CD14-positive monocyte (primary cell): ENCODE data around the gene WLS. TPM values are rescaled to one million over a fixed set of nuclear protein-coding genes. Genes with fewer than 3 reads are reported as not detected.

ENCODE experiments used
- DNase-seq, 3 donors: peaks; one replicate each; pipeline ENCODE4 v3.0.0-alpha.2; 2011 to 2022
- H2AFZ ChIP-seq: 2 replicates; pipeline ENCODE4 v1.6.0; 2012; ENCODE audit warnings: mild to moderate bottlenecking, low read depth, low read length, inconsistent platforms; ENCODE audit not compliant: insufficient read depth, poor library complexity, severe bottlenecking
- H3K27ac ChIP-seq, 2 donors: 1 replicate in 1 of 2; 2 replicates in 1 of 2; pipeline ENCODE4 v1.5.1; 2012 to 2013; ENCODE audit warnings: low read length in 2 of 2, control low read depth in 1 of 2, inconsistent platforms in 1 of 2, low read depth in 1 of 2, mild to moderate bottlenecking in 1 of 2
- H3K27me3 ChIP-seq, 2 donors: one replicate each; pipeline versions ENCODE4 v1.6.0 to v1.6.1; 2011 to 2013; ENCODE audit warnings: low read length in 2 of 2; ENCODE audit not compliant: control insufficient read depth in 2 of 2, insufficient read depth in 2 of 2
- H3K36me3 ChIP-seq, 2 donors: replicated peaks in 1 of 2; 1 replicate in 1 of 2; 2 replicates in 1 of 2; pipeline versions ENCODE4 v1.5.1 to v1.6.1; 2012 to 2013; ENCODE audit warnings: low read length in 2 of 2, control low read depth in 1 of 2, inconsistent platforms in 1 of 2, mild to moderate bottlenecking in 1 of 2; ENCODE audit not compliant: insufficient read depth in 2 of 2, control insufficient read depth in 1 of 2
- H3K4me1 ChIP-seq, 2 donors: 1 replicate in 1 of 2; 2 replicates in 1 of 2; pipeline versions ENCODE4 v1.5.1 to v1.6.1; 2012 to 2013; ENCODE audit warnings: low read length in 2 of 2, control low read depth in 1 of 2, inconsistent platforms in 1 of 2, mild to moderate bottlenecking in 1 of 2, moderate library complexity in 1 of 2; ENCODE audit not compliant: insufficient read depth in 2 of 2, control insufficient read depth in 1 of 2
- H3K4me2 ChIP-seq: replicated peaks from 2 replicates; pipeline ENCODE3; 2012; ENCODE audit warnings: low read length, moderate library complexity, mild to moderate bottlenecking; ENCODE audit not compliant: poor library complexity, severe bottlenecking; ENCODE audit errors: extremely low read depth
- H3K4me3 ChIP-seq, 3 experiments: fragments of 200-600 bp in 1 of 3; sonication (generic) in 1 of 3; replicated peaks in 1 of 3; 1 replicate in 2 of 3; 2 replicates in 1 of 3; pipeline ENCODE4 v1.5.1; 2011 to 2013; ENCODE audit warnings: low read length in 3 of 3, mild to moderate bottlenecking in 3 of 3, control low read depth in 2 of 3, low read depth in 2 of 3, inconsistent platforms in 1 of 3, moderate library complexity in 1 of 3
- H3K79me2 ChIP-seq: 2 replicates; pipeline ENCODE4 v1.6.0; 2012; ENCODE audit warnings: mild to moderate bottlenecking, control low read depth, inconsistent platforms, low read length, moderate library complexity; ENCODE audit not compliant: insufficient read depth
- H3K9ac ChIP-seq: 2 replicates; pipeline ENCODE4 v1.6.0; 2017; ENCODE audit warnings: low read length, mild to moderate bottlenecking; ENCODE audit not compliant: insufficient read depth, poor library complexity, severe bottlenecking
- H3K9me3 ChIP-seq, 2 donors: replicated peaks in 1 of 2; 1 replicate in 1 of 2; 2 replicates in 1 of 2; pipeline versions ENCODE4 v1.5.1 to v1.6.1; 2012 to 2013; ENCODE audit warnings: low read length in 2 of 2, control low read depth in 1 of 2; ENCODE audit not compliant: control insufficient read depth in 1 of 2, insufficient read depth in 1 of 2
- H4K20me1 ChIP-seq: 2 replicates; pipeline ENCODE4 v1.6.0; 2012; ENCODE audit warnings: mild to moderate bottlenecking, low read length, control low read depth, moderate library complexity; ENCODE audit not compliant: insufficient read depth
- H3K27ac Mint-ChIP-seq, 7 donors: one replicate each; pipeline ENCODE4 v1.8.0; 2020; ENCODE audit warnings: mild to moderate bottlenecking in 7 of 7, mixed read lengths in 7 of 7, moderate library complexity in 6 of 7, inconsistent platforms in 2 of 7
- H3K27me3 Mint-ChIP-seq, 3 donors: one replicate each; pipeline ENCODE4 v1.8.0; 2021 to 2022; ENCODE audit warnings: low read depth in 3 of 3, mild to moderate bottlenecking in 3 of 3, mixed read lengths in 3 of 3, moderate library complexity in 3 of 3, inconsistent platforms in 1 of 3
- H3K36me3 Mint-ChIP-seq, 2 donors: one replicate each; pipeline ENCODE4 v1.8.0; 2020; ENCODE audit warnings: mixed read lengths in 2 of 2, inconsistent platforms in 1 of 2, mild to moderate bottlenecking in 1 of 2
- H3K4me1 Mint-ChIP-seq: one replicate; pipeline ENCODE4 v1.8.0; 2020; ENCODE audit warnings: mild to moderate bottlenecking, mixed read lengths
- H3K4me3 Mint-ChIP-seq, 2 donors: one replicate each; pipeline ENCODE4 v1.8.0; 2020; ENCODE audit warnings: mild to moderate bottlenecking in 2 of 2, mixed read lengths in 2 of 2, moderate library complexity in 1 of 2
- H3K9me3 Mint-ChIP-seq, 7 donors: one replicate each; pipeline ENCODE4 v1.8.0; 2020 to 2022; ENCODE audit warnings: mixed read lengths in 7 of 7, mild to moderate bottlenecking in 6 of 7, moderate library complexity in 6 of 7, inconsistent platforms in 2 of 7
- WGBS: methylation state at CpG from one replicate; pipeline ENCODE4 v1.1.5; 2013; ENCODE audit warnings: missing lambda C conversion rate; ENCODE audit not compliant: insufficient coverage; 5-methylcytosine and 5-hydroxymethylcytosine counted together
- intact Hi-C, 2 donors: fragments of 100-400 bp; cut with micrococcal nuclease; formaldehyde crosslinking; loops; one replicate each; pipeline versions ENCODE4 v1.15.0 to v1.15.1; 2023
- polyA plus RNA-seq, 3 donors: library from polyadenylated mRNA; depleted of rRNA in 1 of 3; unstranded in 2 of 3; stranded (reverse) in 1 of 3; fragments of 300-500 nt in 2 of 3; fragments of >200 nt in 1 of 3; fragmentation: Illumina TruSeq in 2 of 3; gene quantifications; 1 replicate in 2 of 3; 2 replicates in 1 of 3; pipeline ENCODE4 v1.2.3, GENCODE V29; 2012 to 2021
- TF ChIP-seq, protein P1 (sequence below): fragments of 200-600 bp; IDR thresholded peaks from one replicate; pipeline ENCODE4 v1.8.0; 2022; ENCODE audit warnings: antibody characterized with exemption, mild to moderate bottlenecking

WLS gene
- polyA plus RNA-seq, 3 donors = 29.8 to 46.3 (median 34.6) TPM

DNA sequence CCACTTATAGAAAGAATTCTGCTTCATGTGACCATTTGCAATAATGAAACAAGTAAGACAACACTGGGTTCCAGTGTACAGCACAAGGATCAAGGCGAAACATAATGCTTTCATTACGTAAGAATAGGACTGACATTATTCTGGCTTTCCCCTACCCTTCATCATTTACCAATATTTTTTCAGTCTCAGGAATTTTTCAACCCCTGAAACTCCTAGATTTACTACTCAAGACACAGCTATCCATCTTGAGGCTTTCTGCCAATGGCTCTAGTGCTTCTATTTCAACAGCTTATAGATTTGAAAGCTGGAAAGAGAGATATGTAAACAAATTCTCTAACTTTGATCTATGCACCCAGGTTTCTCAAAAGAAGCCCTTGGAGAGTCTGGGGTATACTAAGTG, 48.4 kb downstream of the WLS start:
- Histone ChIP-seq H3K79me2 (no peaks in the 10 kb centered on the region), H3K4me3 (no peak overlapping the region), H3K4me2 (no peak overlapping the region), H3K27me3 (no peaks in the 10 kb centered on the region), H3K9ac (no peak overlapping the region), H2AFZ (no peak overlapping the region), H3K9me3 (no peaks in the 10 kb centered on the region), H3K27ac (no peak overlapping the region), H3K4me1 (no peaks in the 10 kb centered on the region), H3K36me3 (peaks cover 2 to 29% of the 10 kb centered on the region in 2 donors), H4K20me1 (no peaks in the 10 kb centered on the region)
- peaks cover 28 to 30% of the 10 kb centered on the region in 2 donors for H3K36me3 Mint-ChIP-seq
- H3K27ac Mint-ChIP-seq = no peak overlapping the region
- H3K4me1 Mint-ChIP-seq = no peaks in the 10 kb centered on the region
- H3K4me3 Mint-ChIP-seq = no peak overlapping the region
- H3K9me3 Mint-ChIP-seq = peaks cover 0 to 1% (median 0%) of the 10 kb centered on the region in 7 donors
- TF ChIP-seq, protein P1, sequence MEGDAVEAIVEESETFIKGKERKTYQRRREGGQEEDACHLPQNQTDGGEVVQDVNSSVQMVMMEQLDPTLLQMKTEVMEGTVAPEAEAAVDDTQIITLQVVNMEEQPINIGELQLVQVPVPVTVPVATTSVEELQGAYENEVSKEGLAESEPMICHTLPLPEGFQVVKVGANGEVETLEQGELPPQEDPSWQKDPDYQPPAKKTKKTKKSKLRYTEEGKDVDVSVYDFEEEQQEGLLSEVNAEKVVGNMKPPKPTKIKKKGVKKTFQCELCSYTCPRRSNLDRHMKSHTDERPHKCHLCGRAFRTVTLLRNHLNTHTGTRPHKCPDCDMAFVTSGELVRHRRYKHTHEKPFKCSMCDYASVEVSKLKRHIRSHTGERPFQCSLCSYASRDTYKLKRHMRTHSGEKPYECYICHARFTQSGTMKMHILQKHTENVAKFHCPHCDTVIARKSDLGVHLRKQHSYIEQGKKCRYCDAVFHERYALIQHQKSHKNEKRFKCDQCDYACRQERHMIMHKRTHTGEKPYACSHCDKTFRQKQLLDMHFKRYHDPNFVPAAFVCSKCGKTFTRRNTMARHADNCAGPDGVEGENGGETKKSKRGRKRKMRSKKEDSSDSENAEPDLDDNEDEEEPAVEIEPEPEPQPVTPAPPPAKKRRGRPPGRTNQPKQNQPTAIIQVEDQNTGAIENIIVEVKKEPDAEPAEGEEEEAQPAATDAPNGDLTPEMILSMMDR = no peak
- H3K27me3 Mint-ChIP-seq = peaks cover 0 to 2% (median 0%) of the 10 kb centered on the region in 3 donors
- 100% methylated on average over 1 of the region's 2 CpGs for WGBS
- DNase-seq = no peak
- intact Hi-C loops = no loop called here

DNA sequence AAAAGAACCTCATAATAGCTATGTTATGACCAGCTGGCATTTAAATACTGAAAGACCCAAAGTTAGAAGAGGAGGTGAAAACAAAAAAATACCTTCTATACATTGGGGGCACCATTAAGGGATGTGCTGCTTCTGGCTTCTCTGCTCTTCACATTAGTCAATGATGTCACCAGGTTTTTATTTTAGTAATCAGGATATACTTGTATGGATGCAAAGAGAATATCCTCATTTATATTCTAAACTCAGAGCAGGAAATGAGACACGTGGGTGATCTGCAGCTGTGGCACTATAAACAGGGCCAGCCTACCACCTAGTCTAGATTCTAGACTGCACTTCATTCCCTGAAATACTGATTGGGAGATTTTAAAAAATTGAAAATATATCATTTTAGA, 51.2 kb downstream of the WLS start:
- TF ChIP-seq, protein P1 = no peak
- H3K79me2 ChIP-seq = no peaks in the 10 kb centered on the region
- no peak overlapping the region for H3K27ac ChIP-seq
- Mint-ChIP-seq H3K27ac (no peak overlapping the region), H3K9me3 (peaks cover 0 to 2% (median 0%) of the 10 kb centered on the region in 7 donors), H3K27me3 (peaks cover 0 to 2% (median 0%) of the 10 kb centered on the region in 3 donors), H3K4me1 (no peaks in the 10 kb centered on the region), H3K4me3 (no peak overlapping the region), H3K36me3 (peaks cover 14 to 15% of the 10 kb centered on the region in 2 donors)
- no peak for DNase-seq
- intact Hi-C loops = no loop called here
- no peaks in the 10 kb centered on the region for H3K4me1 ChIP-seq
- no peaks in the 10 kb centered on the region for H3K9me3 ChIP-seq
- H2AFZ ChIP-seq = no peak overlapping the region
- H3K4me2 ChIP-seq = no peak overlapping the region
- no peaks in the 10 kb centered on the region for H3K27me3 ChIP-seq
- no CpG with 5 or more reads among the region's 1 CpG for WGBS
- peaks cover 0 to 14% of the 10 kb centered on the region in 2 donors for H3K36me3 ChIP-seq
- no peaks in the 10 kb centered on the region for H4K20me1 ChIP-seq
- no peak overlapping the region for H3K4me3 ChIP-seq
- H3K9ac ChIP-seq = no peak overlapping the region
